GM21717 (cell line): Measurements from ENCODE around the gene SLC9A9.
A peak's percentile ranks its signal among the peaks of the same experiment; 100 is the strongest.

Source experiments
- ATAC-seq: cut with Tn5 transposase; IDR thresholded peaks from one replicate; pipeline ENCODE4 v1.9.1; 2021; ENCODE audit warnings: mild to moderate bottlenecking, moderate library complexity; ENCODE audit not compliant: unreplicated experiment

The SLC9A9 gene

GRCh38 chr3:143848704-143849103, 436 bp upstream of the SLC9A9 start:
- no peak for ATAC-seq

- no peak for ATAC-seq
Observed at GRCh38 chr3:143843587-143843986, 4.7 kb downstream of the SLC9A9 start.

- no peak for ATAC-seq
Observed at GRCh38 chr3:143840636-143841035, 7.6 kb downstream of the SLC9A9 start.

- ATAC-seq, result peak; percentile 63
Observed at GRCh38 chr3:143839980-143840379, 8.3 kb downstream of the SLC9A9 start.

- no peak for ATAC-seq
Observed at GRCh38 chr3:143837076-143837475, 11.2 kb downstream of the SLC9A9 start.

GRCh38 chr3:143835312-143835711, 13.0 kb downstream of the SLC9A9 start:
- ATAC-seq, result no peak

- ATAC-seq, result peak; percentile 66
Observed at GRCh38 chr3:143832433-143832832, 15.8 kb downstream of the SLC9A9 start.

GRCh38 chr3:143831994-143832393, 16.3 kb downstream of the SLC9A9 start:
- ATAC-seq, result peak; percentile 78

- ATAC-seq, result peak; percentile 32
Observed at GRCh38 chr3:143831208-143831607, 17.1 kb downstream of the SLC9A9 start.

- ATAC-seq, result no peak
Observed at GRCh38 chr3:143830786-143831185, 17.5 kb downstream of the SLC9A9 start.

- ATAC-seq, result no peak
Observed at GRCh38 chr3:143830063-143830462, 18.2 kb downstream of the SLC9A9 start.

- no peak for ATAC-seq
Observed at GRCh38 chr3:143827425-143827824, 20.8 kb downstream of the SLC9A9 start.

GRCh38 chr3:143826296-143826695, 22.0 kb downstream of the SLC9A9 start:
- no peak for ATAC-seq

- ATAC-seq, result peak; percentile 64
Observed at GRCh38 chr3:143825513-143825912, 22.8 kb downstream of the SLC9A9 start.

GRCh38 chr3:143824735-143825385, 23.4 kb downstream of the SLC9A9 start:
- no peak for ATAC-seq

GRCh38 chr3:143822798-143823197, 25.5 kb downstream of the SLC9A9 start:
- ATAC-seq, result no peak

- ATAC-seq, result no peak
Observed at GRCh38 chr3:143822374-143822773, 25.9 kb downstream of the SLC9A9 start.

GRCh38 chr3:143821862-143822261, 26.4 kb downstream of the SLC9A9 start:
- ATAC-seq, result no peak

- ATAC-seq, result no peak
Observed at GRCh38 chr3:143820466-143821221, 27.6 kb downstream of the SLC9A9 start.

- no peak for ATAC-seq
Observed at GRCh38 chr3:143819890-143820289, 28.4 kb downstream of the SLC9A9 start.

- peak; percentile 64 for ATAC-seq
Observed at GRCh38 chr3:143814443-143814889, 33.8 kb downstream of the SLC9A9 start.

GRCh38 chr3:143812481-143812880, 35.8 kb downstream of the SLC9A9 start:
- ATAC-seq, result no peak
